ENCODE data around the gene ZNF732. TPM values are rescaled to one million over a fixed set of nuclear protein-coding genes. Genes with fewer than 3 reads are reported as not detected.

Gene ZNF732
- total RNA-seq, 1 donor from 2014 or later = 0.23 TPM

DNA sequence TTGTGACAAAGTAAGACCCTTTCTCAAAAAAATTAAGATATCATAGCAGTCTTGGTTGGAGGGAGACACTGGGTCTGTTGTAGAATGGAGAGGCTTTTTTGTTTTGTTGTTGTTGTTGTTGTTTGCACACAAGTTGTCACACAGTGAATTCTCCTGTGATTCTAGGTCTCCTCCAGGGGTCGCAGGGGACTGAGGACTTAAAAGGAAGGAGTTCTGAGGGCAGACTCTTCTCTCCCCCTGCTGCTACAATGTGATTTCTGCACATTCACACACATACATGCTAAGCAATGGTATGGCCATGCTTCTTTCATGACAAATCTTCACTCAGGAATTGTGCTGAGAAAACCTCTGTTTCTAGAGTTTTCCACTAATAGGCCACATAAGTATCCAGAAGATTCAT lies 71.1 kb downstream of the ZNF732 start:
- Histone ChIP-seq H3K27ac (no peak overlapping the region), H3K9me3 (no peaks in the 10 kb centered on the region), H3K4me1 (no peaks in the 10 kb centered on the region), H3K27me3 (no peaks in the 10 kb centered on the region), H3K4me3 (no peak overlapping the region), H3K36me3 (no peaks in the 10 kb centered on the region)
- intact Hi-C loops (cut with DNase I) = no loop called here
- DNase-seq (no peak), ATAC-seq (no peak)
- TF ChIP-seq, protein P1, sequence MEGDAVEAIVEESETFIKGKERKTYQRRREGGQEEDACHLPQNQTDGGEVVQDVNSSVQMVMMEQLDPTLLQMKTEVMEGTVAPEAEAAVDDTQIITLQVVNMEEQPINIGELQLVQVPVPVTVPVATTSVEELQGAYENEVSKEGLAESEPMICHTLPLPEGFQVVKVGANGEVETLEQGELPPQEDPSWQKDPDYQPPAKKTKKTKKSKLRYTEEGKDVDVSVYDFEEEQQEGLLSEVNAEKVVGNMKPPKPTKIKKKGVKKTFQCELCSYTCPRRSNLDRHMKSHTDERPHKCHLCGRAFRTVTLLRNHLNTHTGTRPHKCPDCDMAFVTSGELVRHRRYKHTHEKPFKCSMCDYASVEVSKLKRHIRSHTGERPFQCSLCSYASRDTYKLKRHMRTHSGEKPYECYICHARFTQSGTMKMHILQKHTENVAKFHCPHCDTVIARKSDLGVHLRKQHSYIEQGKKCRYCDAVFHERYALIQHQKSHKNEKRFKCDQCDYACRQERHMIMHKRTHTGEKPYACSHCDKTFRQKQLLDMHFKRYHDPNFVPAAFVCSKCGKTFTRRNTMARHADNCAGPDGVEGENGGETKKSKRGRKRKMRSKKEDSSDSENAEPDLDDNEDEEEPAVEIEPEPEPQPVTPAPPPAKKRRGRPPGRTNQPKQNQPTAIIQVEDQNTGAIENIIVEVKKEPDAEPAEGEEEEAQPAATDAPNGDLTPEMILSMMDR (IDR thresholded peaks at IDR 0.05) = no peak

- TF ChIP-seq, protein P1 (IDR thresholded peaks at IDR 0.05) = no peak
- H3K27ac ChIP-seq = no peak overlapping the region
- H3K4me3 ChIP-seq = no peak overlapping the region
- DNase-seq (no peak), ATAC-seq (no peak)
- no peaks in the 10 kb centered on the region for H3K36me3 ChIP-seq
- H3K4me1 ChIP-seq = no peaks in the 10 kb centered on the region
- intact Hi-C loops (cut with DNase I) = no loop called here
- H3K27me3 ChIP-seq = no peaks in the 10 kb centered on the region
- peaks cover 15% of the 10 kb centered on the region for H3K9me3 ChIP-seq
Observed at GRCh38 chr4:223913-224497, 81.3 kb downstream of the ZNF732 start.

Small RNA genes within 50 kb of the gene (microRNA-seq; reads per million reads assigned to microRNA genes)
- not detected for gene MIR571 (ENCODE audit: borderline microRNAs expressed)

Other genes starting within 250 kb of the ZNF732 start
- gene ZNF718, start 181.0 kb downstream of the ZNF732 start, total RNA-seq = 9.1 TPM
- gene ZNF141, start 32.3 kb upstream of the ZNF732 start, total RNA-seq = 19.9 TPM
- gene ZNF721, start 193.7 kb upstream of the ZNF732 start, total RNA-seq = 24.1 TPM
- 59.9 TPM for gene PIGG, start 193.7 kb upstream of the ZNF732 start, total RNA-seq

All from upper lobe of right lung (tissue), 1 donor.